Inflammatory macrophage treated with lipopolysaccharide for 4 hours (primary cell): Measurements from ENCODE around the gene HLCS.
"Not testable (repeated sequence)": the region's sequence is repeated elsewhere in the genome, so short reads cannot be mapped to it uniquely, and the experiment has no call there.

ENCODE experiments used
- DNase-seq: peaks from one replicate; pipeline ENCODE4 v3.0.0-alpha.2; 2020

The HLCS gene

GRCh38 chr21:36955783-36956182, 10.7 kb downstream of the HLCS start:
- no peak for DNase-seq

DNA sequence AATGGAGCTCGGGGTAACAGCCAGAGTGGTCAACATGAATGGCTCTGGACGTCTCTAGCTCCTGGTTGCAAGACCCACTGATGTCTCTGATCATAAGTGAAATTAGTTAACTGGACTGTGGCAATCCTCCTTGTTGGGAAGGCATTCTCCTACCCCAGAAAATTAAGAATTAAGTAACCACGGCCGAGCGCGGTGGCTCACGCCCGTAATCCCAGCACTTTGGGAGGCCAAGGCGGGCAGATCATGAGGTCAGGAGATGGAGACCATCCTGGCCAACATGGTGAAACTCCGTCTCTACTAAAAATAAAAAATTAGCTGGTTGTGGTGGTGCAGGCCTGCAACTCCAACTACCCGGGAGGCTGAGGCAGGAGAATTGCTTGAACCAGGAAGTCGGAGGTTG, 14.1 kb downstream of the HLCS start:
- DNase-seq, result not testable (repeated sequence)

DNA sequence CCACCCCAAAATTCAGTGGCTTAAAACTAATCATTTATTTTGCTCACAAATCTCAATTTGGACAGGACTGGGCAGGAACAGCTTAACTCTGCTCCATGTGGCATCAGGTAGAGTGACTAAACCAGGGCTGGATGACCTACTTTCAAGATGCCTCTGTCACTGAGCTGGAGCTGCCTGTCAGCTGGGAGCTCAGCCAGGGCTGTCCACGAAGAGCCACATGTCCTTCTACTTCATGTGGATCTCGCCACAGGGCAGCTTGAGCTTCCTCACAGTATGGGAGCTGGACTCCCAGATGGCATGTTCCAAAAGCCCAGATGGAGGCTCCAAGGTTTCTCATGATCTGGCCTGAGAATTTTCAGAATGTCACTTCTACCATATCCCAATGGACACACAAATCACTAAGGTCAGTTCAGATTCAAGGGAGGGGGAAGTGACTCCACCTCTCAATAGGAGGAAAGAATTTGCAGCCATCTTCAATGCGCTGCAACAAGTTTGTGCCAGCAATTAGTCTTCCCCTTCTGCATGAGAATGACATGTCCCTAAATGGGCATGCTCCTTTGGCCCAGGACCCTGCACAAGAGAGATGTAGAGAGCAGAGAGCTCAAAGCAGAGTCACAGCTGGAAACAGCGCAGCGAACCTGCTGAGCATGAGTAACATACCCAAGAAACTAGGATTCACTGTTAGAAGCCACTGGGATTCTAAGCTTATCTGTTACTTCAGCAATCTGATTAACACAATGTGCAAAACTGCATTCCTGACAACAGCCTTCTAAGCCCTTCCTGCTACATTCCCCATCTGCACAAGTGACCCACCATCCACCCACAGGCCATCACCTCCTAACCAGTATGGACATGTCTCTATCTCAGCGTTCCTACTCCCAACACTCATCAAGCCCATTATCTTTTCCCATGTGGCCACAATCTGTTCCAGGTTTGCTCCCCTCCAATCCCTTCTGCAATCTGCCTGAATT, 17.0 kb downstream of the HLCS start:
- DNase-seq, result no peak

DNA sequence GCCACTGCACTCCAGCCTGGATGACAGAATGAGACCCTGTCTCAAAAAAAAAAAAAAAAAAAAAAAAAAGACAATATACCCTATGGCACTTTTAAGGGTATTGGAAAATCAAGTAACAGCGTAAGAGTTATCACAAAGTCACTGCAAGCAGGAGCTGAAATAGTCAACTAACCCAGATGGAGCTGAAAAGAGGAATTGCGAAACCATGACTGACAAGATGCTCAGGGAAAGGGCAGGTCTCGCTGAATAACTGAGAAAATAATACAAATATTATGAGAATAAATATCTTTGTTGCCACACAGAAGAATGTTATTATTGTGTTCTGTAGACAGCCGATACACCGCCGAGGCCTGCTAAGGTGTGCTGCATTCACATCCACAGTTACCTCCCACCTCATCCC, 17.8 kb downstream of the HLCS start:
- no peak for DNase-seq

DNA sequence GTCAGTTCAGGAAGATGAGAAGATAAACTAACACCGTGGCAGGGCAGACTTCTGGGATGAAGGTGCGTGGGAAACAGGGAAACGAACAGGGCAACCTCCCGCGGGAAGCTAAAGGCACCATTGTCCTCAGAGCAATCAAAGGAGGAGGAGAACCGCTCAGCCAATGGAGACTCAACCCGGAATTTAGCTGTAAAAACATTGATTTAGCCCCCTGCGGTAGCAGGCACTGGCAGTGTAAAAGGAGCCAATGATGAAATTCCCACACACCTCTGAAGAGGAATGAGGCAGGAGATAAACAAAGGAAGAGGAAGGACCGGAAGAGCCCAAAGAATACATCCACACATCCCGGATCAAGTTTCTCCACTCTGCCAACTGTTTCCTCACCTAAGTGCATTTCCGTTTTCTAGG, 19.5 kb downstream of the HLCS start:
- DNase-seq, result no peak

DNA sequence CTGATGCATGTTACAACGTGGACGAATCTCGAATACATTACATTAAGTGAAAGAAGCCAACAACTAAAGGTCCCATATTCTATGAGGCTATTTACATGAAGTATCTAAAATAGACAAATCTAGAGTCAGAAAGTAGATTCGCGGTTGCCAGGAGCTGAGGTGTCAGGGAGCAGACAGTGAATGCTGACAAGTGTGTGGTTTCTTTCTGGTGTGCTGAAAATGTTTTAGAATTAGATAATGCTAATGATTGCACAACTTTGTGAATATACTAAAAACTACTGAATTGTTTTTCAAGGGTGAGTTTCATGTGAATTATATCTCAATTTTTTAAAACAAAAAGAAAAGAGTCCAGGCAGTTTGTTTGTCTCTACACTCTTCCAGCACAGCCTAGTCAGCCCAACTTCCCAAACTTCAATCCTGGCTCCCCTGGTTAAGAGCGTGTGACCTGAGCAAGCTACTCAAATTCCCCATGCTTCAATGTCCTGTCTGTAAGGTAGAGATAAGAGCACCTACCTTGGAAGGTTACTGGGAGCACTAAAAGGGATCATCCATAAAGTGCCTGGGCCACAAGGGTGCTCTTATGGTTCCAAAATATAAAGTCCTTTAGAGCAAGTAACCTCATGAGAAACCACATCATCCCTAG, 20.9 kb downstream of the HLCS start:
- no peak for DNase-seq

DNA sequence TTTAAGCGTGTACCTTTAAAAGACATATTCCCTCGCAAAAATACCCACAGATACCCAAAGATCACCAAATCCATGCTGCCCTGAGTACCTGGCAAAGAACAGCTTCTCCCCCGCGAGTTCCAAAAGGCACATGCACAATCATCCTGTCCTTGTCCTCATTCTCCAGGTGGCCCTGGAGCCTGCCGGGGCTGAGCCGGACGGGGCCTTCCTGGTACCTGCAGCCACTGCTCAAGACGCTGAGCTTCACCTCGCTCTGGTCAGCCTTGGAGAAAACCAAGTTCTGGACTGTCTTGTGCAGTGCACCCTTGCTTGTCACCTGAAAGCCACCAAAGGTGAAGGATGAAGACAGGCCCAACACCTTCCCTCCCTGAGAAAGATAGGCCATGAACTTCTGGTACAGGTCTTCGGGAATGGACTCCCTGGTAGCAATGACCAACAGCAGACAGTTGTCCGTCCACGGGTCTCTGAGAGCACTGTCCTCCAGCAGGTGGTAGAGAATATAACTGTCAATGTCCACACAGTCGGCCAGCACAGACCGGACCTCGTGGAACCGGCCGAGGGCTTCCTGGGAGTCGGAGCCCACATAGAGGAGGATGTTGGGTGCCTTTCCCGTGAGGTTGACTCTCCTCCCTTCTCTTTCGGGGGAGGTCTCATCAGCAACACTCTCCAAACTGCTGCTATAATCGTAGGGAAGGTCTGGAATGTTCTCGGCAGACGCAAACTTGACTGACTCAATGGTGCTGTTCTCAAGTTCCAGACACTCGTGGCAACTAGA, 29.9 kb downstream of the HLCS start:
- DNase-seq, result no peak

DNA sequence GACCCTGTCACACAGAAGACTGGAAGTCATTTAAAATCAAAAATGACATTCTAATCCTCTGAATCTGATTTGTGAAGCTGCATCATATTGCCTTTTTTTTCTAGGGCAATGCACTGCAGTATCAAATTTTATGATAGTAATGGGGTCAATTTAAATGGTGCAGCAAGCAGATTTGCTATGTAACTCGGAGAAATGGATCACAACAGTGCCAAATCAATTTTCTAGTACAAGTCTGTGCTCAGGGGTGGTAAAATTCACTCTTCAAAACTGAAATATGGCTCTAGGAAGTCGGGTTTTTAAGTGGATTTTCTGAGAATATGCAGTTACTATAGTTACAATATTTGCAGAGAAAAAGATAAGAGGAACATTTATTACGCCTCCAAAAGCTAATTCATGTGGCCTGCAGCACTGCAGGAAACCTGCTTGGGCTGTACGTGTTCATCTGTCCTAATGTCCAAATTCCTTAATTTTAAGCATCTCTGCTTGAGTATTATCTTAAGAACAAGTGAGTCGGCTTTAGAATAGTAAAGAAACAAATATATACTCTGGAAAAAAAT, 31.5 kb downstream of the HLCS start:
- DNase-seq, result no peak

DNA sequence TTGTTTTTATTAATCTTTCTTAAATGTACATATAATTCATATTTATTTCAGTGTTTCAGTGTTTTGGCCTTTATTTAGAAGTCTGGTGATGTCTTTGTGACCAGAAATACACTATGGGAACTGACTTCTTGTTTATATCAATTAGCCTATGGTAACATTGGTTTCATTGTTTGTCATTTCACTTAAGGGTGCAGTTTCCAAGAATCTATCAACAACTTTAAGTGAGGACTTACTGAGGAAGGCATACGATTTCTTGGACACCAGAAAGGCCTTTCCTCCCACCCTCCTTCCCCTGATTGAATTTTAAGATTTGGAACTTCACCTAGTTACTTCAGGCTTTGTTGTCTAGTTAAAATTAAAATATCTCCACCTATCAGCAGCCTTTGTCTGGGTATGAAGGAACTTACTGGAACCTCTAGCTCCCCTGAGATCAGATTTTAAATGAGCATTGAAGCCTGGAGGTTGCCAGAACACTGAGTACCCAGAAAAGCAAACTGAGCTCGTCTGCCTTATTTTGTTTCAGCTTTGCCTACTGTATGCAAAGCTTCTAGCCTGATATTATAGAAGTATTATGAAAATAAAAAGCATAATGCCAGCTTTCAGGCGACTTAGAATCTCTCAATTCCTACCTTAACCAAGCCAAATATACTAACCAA, 34.2 kb downstream of the HLCS start:
- no peak for DNase-seq

GRCh38 chr21:36929622-36930021, 36.8 kb downstream of the HLCS start:
- no peak for DNase-seq

GRCh38 chr21:36928960-36929359, 37.5 kb downstream of the HLCS start:
- no peak for DNase-seq

DNA sequence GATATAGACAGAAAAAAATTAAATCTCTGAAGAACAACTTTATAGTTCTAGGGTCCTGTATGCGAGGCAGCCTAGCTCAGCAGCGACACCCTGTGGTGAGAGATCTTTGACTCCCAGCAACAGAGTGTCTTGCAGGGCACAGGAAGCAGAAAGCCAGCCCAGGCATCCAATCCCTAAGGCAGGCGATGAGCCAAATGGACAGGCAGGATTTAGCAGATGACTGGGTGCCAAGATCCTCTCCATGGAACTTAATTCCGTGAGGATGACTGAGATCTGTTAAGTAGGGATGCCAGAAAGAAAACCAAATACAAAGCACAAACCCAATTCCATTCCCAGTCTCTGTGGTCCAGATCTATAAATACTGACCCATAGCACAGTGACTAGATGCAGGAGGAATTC, 38.8 kb downstream of the HLCS start:
- peak; percentile 56 for DNase-seq

GRCh38 chr21:36926989-36927718, 39.3 kb downstream of the HLCS start:
- peak; percentile 3 for DNase-seq

DNA sequence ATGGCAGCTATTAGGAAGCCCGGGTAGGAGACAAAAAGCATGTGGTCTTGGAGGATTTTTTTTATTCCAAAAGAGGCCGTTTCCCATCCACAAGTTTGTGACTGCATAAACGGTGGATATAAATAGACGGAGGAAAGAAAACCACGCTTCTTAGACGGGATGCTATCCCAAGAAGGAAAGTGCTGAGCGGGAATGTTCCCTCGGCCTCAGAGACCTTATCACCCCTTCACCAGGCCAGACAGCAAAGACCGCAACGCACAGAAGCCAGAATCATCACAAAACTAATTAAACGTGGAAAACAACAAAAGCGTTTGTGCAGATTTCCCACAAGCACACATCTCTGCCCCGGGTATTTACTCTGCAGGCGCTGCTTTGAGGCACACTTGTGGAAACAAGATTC, 43.2 kb downstream of the HLCS start:
- no peak for DNase-seq

- DNase-seq, result no peak
These were observed 43.6 kb downstream of the HLCS start for GRCh38 chr21:36922861-36923260.

GRCh38 chr21:36918291-36918690, 48.2 kb downstream of the HLCS start:
- DNase-seq, result no peak

GRCh38 chr21:36917471-36918158, 48.9 kb downstream of the HLCS start:
- DNase-seq, result no peak

DNA sequence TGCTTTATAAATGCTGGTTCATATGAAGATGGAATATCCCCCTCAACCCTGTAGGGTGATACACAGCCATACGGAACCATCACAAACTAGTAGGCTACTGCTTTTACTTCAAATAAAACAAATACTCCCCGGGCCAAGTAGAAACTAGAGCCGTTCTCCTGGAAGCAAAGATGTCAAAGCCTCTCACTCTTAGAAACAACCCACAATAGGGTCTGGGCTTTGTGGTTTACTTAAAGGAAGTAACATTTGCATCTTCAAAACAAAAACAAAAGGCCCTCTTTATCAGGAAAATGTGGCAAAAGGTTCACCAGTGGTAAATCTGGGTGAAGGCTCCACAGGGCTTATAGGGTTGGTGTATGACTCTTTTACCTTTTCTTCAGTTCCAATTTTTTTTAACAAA, 49.8 kb downstream of the HLCS start:
- DNase-seq, result no peak

DNA sequence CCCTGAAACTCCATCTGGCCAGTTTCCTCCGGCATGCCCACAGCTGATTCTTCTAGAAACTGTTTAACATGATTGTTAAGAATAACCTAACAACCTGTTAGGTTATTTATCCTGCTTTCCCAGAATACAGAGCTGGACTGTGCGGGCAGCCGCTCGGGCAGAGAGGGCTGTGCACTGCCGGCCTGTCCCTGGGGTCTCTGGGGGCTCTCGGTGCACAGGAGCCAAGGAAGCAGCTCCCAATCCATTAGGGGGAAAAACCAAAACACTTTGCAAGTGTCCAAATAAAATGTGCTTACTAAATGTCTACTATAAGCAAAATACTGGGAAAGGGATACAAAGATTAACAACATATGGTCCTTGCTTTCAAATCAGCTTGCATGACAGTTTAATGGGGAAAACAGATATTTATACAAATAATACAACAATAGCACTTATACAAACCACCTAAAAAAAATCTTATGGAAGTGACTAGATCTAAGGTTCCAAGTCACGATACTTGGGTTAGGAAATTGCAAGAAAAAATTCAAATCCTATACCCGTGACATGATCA, 50.7 kb downstream of the HLCS start:
- DNase-seq, result no peak

- no peak for DNase-seq
These were observed 51.3 kb downstream of the HLCS start for GRCh38 chr21:36915014-36915695.
